HG02970 (cell line): ENCODE results near the gene UBQLNL.

Experiments
- ATAC-seq: cut with Tn5 transposase; IDR thresholded peaks from one replicate; pipeline ENCODE4 v1.9.1; 2021; ENCODE audit warnings: mild to moderate bottlenecking, moderate library complexity, moderate number of reproducible peaks; ENCODE audit not compliant: unreplicated experiment, low FRiP score

Gene UBQLNL

GRCh38 chr11:5507933-5508305, 8.6 kb downstream of the UBQLNL start:
- no peak for ATAC-seq

DNA sequence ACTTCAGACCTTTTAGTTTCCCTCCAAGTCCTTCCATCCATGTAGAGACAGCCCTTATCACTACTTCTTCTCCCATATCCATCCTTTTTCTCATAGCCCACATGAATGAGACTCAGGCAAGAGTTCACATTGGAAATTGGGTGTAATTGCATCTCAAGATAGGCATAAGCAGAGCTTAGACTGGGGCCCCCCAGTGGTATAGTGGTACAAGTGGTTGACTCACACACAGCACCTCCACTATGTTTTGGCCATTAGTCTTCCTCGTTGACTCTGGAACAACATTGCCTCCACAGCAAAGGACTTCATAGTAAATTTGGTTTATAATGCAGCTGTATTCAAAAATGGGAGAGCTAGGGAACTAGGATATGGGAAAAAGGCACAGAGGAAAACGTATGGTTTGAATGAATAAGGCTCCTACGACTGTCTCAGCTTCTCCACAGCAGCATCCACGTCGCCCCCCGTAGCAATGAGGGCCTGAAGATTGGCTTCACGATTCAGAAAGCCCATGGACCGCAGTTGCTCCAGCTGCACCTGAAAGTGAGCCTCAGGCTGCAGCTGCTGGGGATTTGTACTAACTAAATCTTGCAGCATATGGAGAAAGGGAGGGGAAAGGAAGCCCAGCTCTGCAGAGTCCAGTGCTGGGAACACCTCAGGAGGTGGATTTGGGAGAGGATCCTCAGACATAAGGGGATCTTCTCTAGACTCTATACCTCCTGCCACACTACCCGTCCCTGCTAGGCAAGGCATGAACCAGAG, 9.1 kb downstream of the UBQLNL start:
- ATAC-seq, result no peak

DNA sequence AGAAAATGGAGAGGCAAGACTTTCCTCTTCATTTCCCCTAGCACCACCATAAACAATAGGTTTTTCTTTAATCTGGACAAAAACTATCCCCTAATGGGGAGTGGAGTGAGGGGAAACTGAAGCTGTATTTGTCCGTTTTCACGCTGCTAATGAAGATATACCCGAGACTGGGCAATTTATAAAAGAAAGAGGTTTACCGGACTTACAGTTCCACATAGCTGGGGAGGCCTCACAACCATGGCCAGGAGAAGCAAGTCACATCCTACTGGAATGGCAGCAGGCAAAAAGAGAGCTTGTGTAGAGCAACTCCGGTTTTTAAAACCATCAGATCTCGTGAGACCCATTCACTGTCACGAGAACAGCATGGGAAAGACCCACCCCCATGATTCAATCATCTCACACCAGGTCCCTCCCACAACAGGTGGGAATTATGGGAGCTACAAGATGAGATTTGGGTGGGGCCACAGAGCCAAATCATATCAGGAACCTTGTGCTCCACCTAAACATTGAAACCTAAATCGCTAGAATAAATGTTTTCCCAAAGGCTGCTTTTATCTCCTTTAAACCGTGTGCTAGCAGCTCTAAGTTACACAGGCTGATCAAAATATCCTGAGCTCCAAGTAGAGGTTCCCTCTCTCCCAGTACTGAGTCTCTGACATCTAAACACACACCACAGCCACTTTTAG, 11.0 kb downstream of the UBQLNL start:
- no peak for ATAC-seq

- no peak for ATAC-seq
These were observed 12.0 kb downstream of the UBQLNL start for GRCh38 chr11:5504403-5504921.

- ATAC-seq, result no peak
These were observed 16.1 kb downstream of the UBQLNL start for GRCh38 chr11:5500393-5500801.

- no peak for ATAC-seq
These were observed 16.8 kb downstream of the UBQLNL start for GRCh38 chr11:5499671-5500070.

- ATAC-seq, result no peak
These were observed 26.7 kb downstream of the UBQLNL start for GRCh38 chr11:5489576-5490357.

GRCh38 chr11:5488798-5489399, 27.6 kb downstream of the UBQLNL start:
- no peak for ATAC-seq

DNA sequence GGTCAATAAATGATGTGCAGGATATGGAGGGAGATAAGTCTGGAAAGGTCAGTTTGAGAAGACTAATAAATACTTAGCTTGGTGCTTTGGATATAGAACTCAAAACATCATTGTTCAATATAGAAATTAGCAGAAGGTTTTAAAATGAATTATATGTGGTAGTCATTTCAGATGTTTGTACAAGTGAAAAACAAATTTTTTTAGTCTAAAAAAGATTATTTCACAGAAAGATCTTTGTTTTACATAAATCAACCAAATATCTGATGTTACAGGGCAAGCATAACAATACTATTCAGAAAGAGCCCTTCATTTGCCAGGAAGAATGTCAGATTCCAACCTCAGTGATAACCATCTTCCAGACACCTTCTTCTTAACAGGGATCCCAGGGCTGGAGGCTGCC, 28.1 kb downstream of the UBQLNL start, which contains the start of gene OR52D1:
OR52D1 (plus strand) TSS at position 301 of the 400 bp plus-strand sequence; CDS start at position 323, 22 bp downstream.
- no peak for ATAC-seq

DNA sequence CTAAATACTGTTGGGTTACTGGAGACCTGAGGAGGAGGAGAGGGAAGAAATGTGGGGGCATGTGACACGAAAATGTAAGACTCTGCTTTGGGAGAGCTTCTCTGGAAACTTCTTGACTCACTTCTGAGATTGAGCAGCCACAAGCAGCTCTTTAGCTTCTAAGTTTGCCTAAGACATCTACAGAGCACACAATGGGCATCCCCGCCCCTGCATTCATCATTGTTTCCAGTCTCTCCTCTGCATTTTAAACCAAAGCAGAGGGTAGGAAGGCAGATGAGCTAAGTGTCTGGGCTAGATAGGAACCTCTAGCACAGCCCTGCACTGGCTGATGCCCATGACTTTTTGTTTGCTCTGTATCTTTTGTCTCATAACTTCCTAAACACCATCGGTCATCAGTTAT, 30.1 kb downstream of the UBQLNL start:
- ATAC-seq, result no peak

DNA sequence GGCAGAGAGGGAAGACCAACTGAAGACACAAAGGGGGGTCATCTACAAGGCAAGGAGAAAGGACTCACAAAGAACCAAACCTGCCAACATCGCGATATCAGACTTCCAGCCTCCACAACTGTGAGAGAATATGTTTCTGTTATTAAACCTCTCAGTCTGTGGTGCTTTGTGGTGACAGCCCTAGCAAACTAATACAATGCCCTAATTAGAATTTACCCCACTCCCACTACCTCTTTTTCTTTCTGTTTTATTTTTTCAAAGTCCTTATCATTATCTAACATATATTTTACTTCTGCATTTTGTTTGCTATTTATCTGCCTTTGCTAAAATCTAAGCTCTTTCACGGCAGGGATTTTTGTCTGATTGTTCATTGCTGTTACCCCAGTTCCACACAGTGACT, 30.5 kb downstream of the UBQLNL start:
- no peak for ATAC-seq

- no peak for ATAC-seq
These were observed 40.2 kb downstream of the UBQLNL start for GRCh38 chr11:5476186-5476819.

GRCh38 chr11:5473921-5474320, 42.6 kb downstream of the UBQLNL start:
- no peak for ATAC-seq

DNA sequence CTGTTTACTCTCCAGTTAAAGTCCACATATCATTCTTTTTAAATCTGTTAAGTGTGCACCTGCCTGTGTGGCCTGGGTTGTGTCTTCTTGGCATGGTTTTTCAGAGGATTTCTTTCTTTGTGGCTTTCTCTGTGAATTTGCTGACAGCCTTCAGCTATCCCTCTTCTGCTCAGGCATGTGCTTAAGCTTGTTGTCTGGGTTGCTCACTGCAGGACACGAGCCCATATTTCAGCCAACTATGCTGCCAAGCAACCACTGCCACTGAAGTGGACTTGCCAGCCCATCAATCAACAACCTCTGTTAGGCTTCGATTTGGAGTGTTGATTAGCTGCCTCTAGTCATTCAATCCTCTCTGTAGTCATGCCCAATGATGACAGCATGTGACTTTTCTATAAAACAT, 49.0 kb downstream of the UBQLNL start:
- ATAC-seq, result no peak
